H1 (cell line): ENCODE results near the gene SLC35F3. TPM values are rescaled to one million over a fixed set of nuclear protein-coding genes. Genes with fewer than 3 reads are reported as not detected.

Experiments used
- CTCF ChIA-PET: fragments of 300-600 bp; sonication (Branson Sonifier 250); formaldehyde crosslinking; loops from one replicate; lab custom pipeline; 2021; ENCODE audit not compliant: partially characterized antibody; lab: Charles Lee
- POLR2A ChIA-PET: fragments of 300-600 bp; sonication (Branson Sonifier 250); formaldehyde crosslinking; loops from one replicate; lab custom pipeline; 2021; ENCODE audit warnings: inconsistent platforms; ENCODE audit not compliant: partially characterized antibody; lab: Charles Lee
- DNase-seq, 2 experiments: peaks; one replicate each; pipeline versions ENCODE4 v3.0.0 to v3.0.0-alpha.2; 2010 to 2022; ENCODE audit warnings: low spot score in 2 of 2, low read depth in 1 of 2, mixed read lengths in 1 of 2
- FAIRE-seq: peaks from 2 replicates; lab custom pipeline; 2011; peaks lifted over from hg19 to GRCh38; lab: Jason Lieb, UNC
- H2AFZ ChIP-seq: 2 replicates; pipeline ENCODE4 v1.8.1; 2012; ENCODE audit warnings: low read length, inconsistent platforms
- H2AK5ac ChIP-seq: 2 replicates; pipeline ENCODE4 v1.6.1; 2013; ENCODE audit warnings: low read depth, low read length
- H2BK120ac ChIP-seq: replicated peaks from 2 replicates; pipeline ENCODE3; 2013; ENCODE audit warnings: low read depth, low read length, inconsistent platforms
- H2BK12ac ChIP-seq: 2 replicates; pipeline ENCODE4 v1.6.1; 2013; ENCODE audit warnings: low read depth, low read length
- H2BK15ac ChIP-seq: 2 replicates; pipeline ENCODE4 v1.6.1; 2013; ENCODE audit warnings: low read length
- H2BK20ac ChIP-seq: 2 replicates; pipeline ENCODE4 v1.6.1; 2013; ENCODE audit warnings: low read length
- H2BK5ac ChIP-seq: 2 replicates; pipeline ENCODE4 v1.6.1; 2013; ENCODE audit warnings: low read depth, low read length
- H3K14ac ChIP-seq: 2 replicates; pipeline ENCODE4 v1.6.1; 2013; ENCODE audit warnings: inconsistent platforms; ENCODE audit not compliant: insufficient read length
- H3K18ac ChIP-seq: 2 replicates; pipeline ENCODE4 v1.6.1; 2013; ENCODE audit warnings: low read length; ENCODE audit errors: extremely low read depth
- H3K23ac ChIP-seq: 2 replicates; pipeline ENCODE4 v1.6.1; 2013; ENCODE audit warnings: inconsistent platforms; ENCODE audit not compliant: insufficient read length
- H3K23me2 ChIP-seq: 2 replicates; pipeline ENCODE4 v1.6.1; 2013; ENCODE audit warnings: low read depth, low read length
- H3K27ac ChIP-seq: 2 replicates; pipeline ENCODE4 v1.6.1; 2011; ENCODE audit warnings: low read depth, low read length, inconsistent platforms
- H3K27me3 ChIP-seq, 4 experiments: replicated peaks in 1 of 4; 1 replicate in 1 of 4; 2 replicates in 3 of 4; pipeline versions ENCODE4 v1.6.1 to v1.8.1; 2011 to 2013; ENCODE audit warnings: low read length in 3 of 4, mild to moderate bottlenecking in 3 of 4, inconsistent platforms in 2 of 4, mixed read lengths in 2 of 4, moderate library complexity in 1 of 4; ENCODE audit not compliant: control insufficient read depth in 3 of 4, insufficient read depth in 3 of 4; ENCODE audit errors: extremely low read depth in 1 of 4
- H3K36me3 ChIP-seq, 4 experiments: 2 replicates each; pipeline versions ENCODE4 v1.6.1 to v1.8.1; 2011 to 2013; ENCODE audit warnings: mild to moderate bottlenecking in 4 of 4, low read length in 3 of 4, moderate library complexity in 2 of 4, control low read depth in 1 of 4, inconsistent platforms in 1 of 4; ENCODE audit not compliant: insufficient read depth in 4 of 4, control insufficient read depth in 2 of 4
- H3K4ac ChIP-seq: replicated peaks from 2 replicates; pipeline ENCODE3; 2013; ENCODE audit warnings: low read length, low read depth, mixed read lengths, inconsistent platforms; ENCODE audit not compliant: insufficient read length
- H3K4me1 ChIP-seq, 4 experiments: replicated peaks in 1 of 4; 1 replicate in 1 of 4; 2 replicates in 3 of 4; pipeline versions ENCODE4 v1.6.1 to v1.8.1; 2011 to 2013; ENCODE audit warnings: low read length in 3 of 4, inconsistent platforms in 2 of 4, mixed read lengths in 1 of 4; ENCODE audit not compliant: insufficient read depth in 4 of 4, control insufficient read depth in 3 of 4
- H3K4me2 ChIP-seq, 2 experiments: 2 replicates each; pipeline versions ENCODE4 v1.6.1 to v1.8.1; 2011 to 2013; ENCODE audit warnings: low read depth in 2 of 2, low read length in 2 of 2, control low read depth in 1 of 2, inconsistent platforms in 1 of 2, mild to moderate bottlenecking in 1 of 2; ENCODE audit not compliant: insufficient read depth in 1 of 2
- H3K4me3 ChIP-seq, 4 experiments: fragments of 200-600, 300-600 bp in 1 of 4; sonication (generic), shearing (Covaris generic), sonication (Bioruptor Twin) in 1 of 4; 2 replicates each; pipeline versions ENCODE4 v1.5.1 to v1.8.1; 2011 to 2016; ENCODE audit warnings: low read length in 4 of 4, low read depth in 3 of 4, control low read depth in 2 of 4, inconsistent platforms in 2 of 4, mild to moderate bottlenecking in 2 of 4, mixed read lengths in 1 of 4, moderate library complexity in 1 of 4; ENCODE audit not compliant: insufficient read depth in 2 of 4; ENCODE audit errors: extremely low read depth in 1 of 4
- H3K56ac ChIP-seq: replicated peaks from 2 replicates; pipeline ENCODE3; 2013; ENCODE audit warnings: low read depth, mild to moderate bottlenecking, mixed read lengths, low read length, inconsistent platforms; ENCODE audit not compliant: insufficient read length
- H3K79me1 ChIP-seq: 2 replicates; pipeline ENCODE4 v1.6.1; 2013; ENCODE audit warnings: low read depth, low read length, control low read depth
- H3K79me2 ChIP-seq, 2 experiments: 2 replicates each; pipeline versions ENCODE4 v1.6.1 to v1.8.1; 2012 to 2013; ENCODE audit warnings: low read length in 2 of 2, mild to moderate bottlenecking in 2 of 2, inconsistent platforms in 1 of 2; ENCODE audit not compliant: insufficient read depth in 2 of 2, control insufficient read depth in 1 of 2
- H3K9ac ChIP-seq, 4 experiments: replicated peaks in 1 of 4; 1 replicate in 1 of 4; 2 replicates in 3 of 4; pipeline versions ENCODE4 v1.6.1 to v1.8.1; 2011 to 2013; ENCODE audit warnings: low read depth in 3 of 4, low read length in 3 of 4, control low read depth in 2 of 4, mild to moderate bottlenecking in 2 of 4, moderate library complexity in 2 of 4, inconsistent platforms in 1 of 4; ENCODE audit errors: extremely low read depth in 1 of 4
- H3K9me3 ChIP-seq, 2 experiments: 2 replicates each; pipeline versions ENCODE4 v1.6.1 to v1.8.1; 2012 to 2013; ENCODE audit warnings: mild to moderate bottlenecking in 2 of 2, moderate library complexity in 2 of 2, control low read depth in 1 of 2, inconsistent platforms in 1 of 2, low read depth in 1 of 2, low read length in 1 of 2, mixed read lengths in 1 of 2; ENCODE audit not compliant: insufficient read depth in 2 of 2
- H4K20me1 ChIP-seq, 2 experiments: replicated peaks in 1 of 2; 2 replicates each; pipeline versions ENCODE3 to v1.8.1; 2011 to 2013; ENCODE audit warnings: inconsistent platforms in 2 of 2, low read length in 2 of 2, mild to moderate bottlenecking in 1 of 2; ENCODE audit not compliant: insufficient read depth in 2 of 2, control insufficient read depth in 1 of 2
- H4K5ac ChIP-seq: 2 replicates; pipeline ENCODE4 v1.6.1; 2013; ENCODE audit warnings: low read length, low read depth, mixed read lengths, inconsistent platforms; ENCODE audit not compliant: insufficient read length
- H4K8ac ChIP-seq: 2 replicates; pipeline ENCODE4 v1.8.0; 2013; ENCODE audit warnings: mild to moderate bottlenecking, moderate library complexity, low read length, inconsistent platforms; ENCODE audit not compliant: insufficient read depth; ENCODE audit errors: extremely low read depth
- H4K91ac ChIP-seq: replicated peaks from 2 replicates; pipeline ENCODE3; 2013; ENCODE audit warnings: low read length, mixed read lengths, inconsistent platforms; ENCODE audit not compliant: insufficient read length
- CBX8 ChIP-seq: fragments of 300-800, 300-1000 bp; sonication (generic); IDR thresholded peaks from 2 replicates; pipeline ENCODE4 v1.7.1; 2016; ENCODE audit warnings: low read depth, low read length, borderline replicate concordance
- JUN ChIP-seq: IDR thresholded peaks from 2 replicates; pipeline ENCODE4 v1.6.1; 2011; ENCODE audit warnings: low read depth, mild to moderate bottlenecking, improper control_type of control experiment, low read length
- JUND ChIP-seq: IDR thresholded peaks from 2 replicates; pipeline ENCODE4 v1.6.1; 2011; ENCODE audit warnings: mild to moderate bottlenecking, improper control_type of control experiment, low read length
- KDM1A ChIP-seq: fragments of 200-600, 300-600 bp; sonication (generic); IDR thresholded peaks from 2 replicates; pipeline ENCODE4 v1.7.1; 2016; ENCODE audit warnings: mild to moderate bottlenecking, low read length, borderline replicate concordance
- KDM4A ChIP-seq: IDR thresholded peaks from one replicate; pipeline ENCODE4 v1.7.1; 2012; ENCODE audit warnings: low read depth, mild to moderate bottlenecking, moderate library complexity, low read length, inconsistent platforms; ENCODE audit not compliant: severe bottlenecking
- SAP30 ChIP-seq: fragments of 300-600 bp; sonication (generic); IDR thresholded peaks from 2 replicates; pipeline ENCODE4 v1.7.1; 2012; ENCODE audit warnings: low read length, moderate library complexity, mild to moderate bottlenecking, inconsistent platforms; ENCODE audit not compliant: insufficient read depth, insufficient replicate concordance
- SP1 ChIP-seq: IDR thresholded peaks from 2 replicates; pipeline ENCODE4 v1.6.1; 2011; ENCODE audit warnings: low read depth, low read length
- TBP ChIP-seq: IDR thresholded peaks from 2 replicates; pipeline ENCODE4 v1.6.1; 2011; ENCODE audit warnings: low read depth, low read length, improper control_type of control experiment
- ZNF274 ChIP-seq: IDR thresholded peaks from 2 replicates; pipeline ENCODE4 v1.7.0; 2012; ENCODE audit warnings: low read length, borderline replicate concordance; ENCODE audit errors: extremely low read depth
- WGBS, 2 experiments: shearing (Covaris generic) in 1 of 2; methylation state at CpG; one replicate each; pipeline versions ENCODE4 v1.1.6 to v1.1.7; 2013 to 2015; ENCODE audit warnings: low lambda C conversion rate in 2 of 2, mixed read lengths in 2 of 2, inconsistent platforms in 1 of 2, low coverage in 1 of 2, missing lambda C conversion rate in 1 of 2; ENCODE audit not compliant: insufficient replicate concordance in 2 of 2, insufficient coverage in 1 of 2, insufficient read length in 1 of 2; ENCODE audit errors: extremely low coverage in 1 of 2, missing lambda C conversion rate in 1 of 2; 5-methylcytosine and 5-hydroxymethylcytosine counted together
- polyA plus RNA-seq, 7 experiments: library from polyadenylated mRNA; depleted of rRNA in 3 of 7; stranded (reverse) in 5 of 7; unstranded in 2 of 7; fragments of >200 nt in 5 of 7; fragments of 200-250 nt in 2 of 7; gene quantifications; 1 replicate in 5 of 7; 2 replicates in 1 of 7; 4 replicates in 1 of 7; pipeline versions ENCODE4 v1.2.1 to v1.2.3, GENCODE V29; 2011 to 2013; ENCODE audit warnings: missing spikeins in 2 of 7, mixed read lengths in 2 of 7
- total RNA-seq: library from RNA; stranded (reverse); fragmentation: NEBNext Ultra II Directional; extraction: Animal tissue kit (Norgen Biotek cat#: 25700); gene quantifications from 2 replicates; pipeline ENCODE4 v1.2.1, GENCODE V29; 2021
- TF ChIP-seq, protein P1 (sequence below), 3 experiments: IDR thresholded peaks; 1 replicate in 2 of 3; 2 replicates in 1 of 3; pipeline versions ENCODE4 v1.5.1 to v1.6.1; 2011; ENCODE audit warnings: low read length in 3 of 3, mild to moderate bottlenecking in 3 of 3, inconsistent platforms in 2 of 3, low read depth in 1 of 3, moderate library complexity in 1 of 3; ENCODE audit not compliant: insufficient read depth in 1 of 3; ENCODE audit errors: control extremely low read depth in 1 of 3

The SLC35F3 gene
- total and polyA plus RNA-seq, 2 of the 8 experiments (the other 6 are each of a cell fraction or from before 2014, with no cell fraction given) = 0.78 to 1.2 TPM

DNA sequence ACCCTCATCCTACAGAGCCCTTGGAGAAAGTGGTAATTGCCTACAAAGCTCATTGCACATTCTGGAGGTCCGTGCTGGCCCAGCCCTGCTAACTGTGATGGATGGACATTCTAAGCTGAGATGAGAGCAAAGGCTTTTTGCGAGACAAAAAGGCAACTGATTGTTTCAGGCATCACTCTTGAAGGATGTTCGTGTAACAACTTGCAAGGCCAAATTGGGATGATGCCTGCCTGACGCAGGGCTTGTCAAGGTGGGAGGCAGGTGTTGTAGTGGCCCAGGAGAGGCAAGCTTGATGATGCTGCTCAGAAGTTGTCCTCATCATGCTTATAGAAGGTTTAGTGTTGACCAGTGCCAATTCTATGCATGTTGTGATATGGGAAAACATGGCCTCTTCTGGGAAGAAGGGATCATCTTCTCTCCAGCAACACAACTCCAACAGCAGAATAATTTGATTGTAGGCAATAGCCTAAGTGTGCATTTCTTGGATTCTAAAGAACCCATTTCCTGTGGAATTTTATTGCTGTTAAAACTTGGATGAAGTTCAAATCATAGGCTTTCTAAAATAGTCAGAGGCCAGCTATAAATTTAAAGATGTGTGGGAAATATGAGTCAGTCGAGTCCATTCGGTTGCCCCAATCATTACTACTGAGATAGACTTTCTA is 366.2 kb downstream of the SLC35F3 start:
- no peaks in the 10 kb centered on the region for H3K79me2 ChIP-seq
- H3K79me1 ChIP-seq = no peaks in the 10 kb centered on the region
- TF ChIP-seq JUN (no peak), SAP30 (no peak), JUND (no peak), KDM1A (no peak), KDM4A (no peak), CBX8 (no peak), ZNF274 (no peak), SP1 (no peak), TBP (no peak)
- TF ChIP-seq, protein P1, sequence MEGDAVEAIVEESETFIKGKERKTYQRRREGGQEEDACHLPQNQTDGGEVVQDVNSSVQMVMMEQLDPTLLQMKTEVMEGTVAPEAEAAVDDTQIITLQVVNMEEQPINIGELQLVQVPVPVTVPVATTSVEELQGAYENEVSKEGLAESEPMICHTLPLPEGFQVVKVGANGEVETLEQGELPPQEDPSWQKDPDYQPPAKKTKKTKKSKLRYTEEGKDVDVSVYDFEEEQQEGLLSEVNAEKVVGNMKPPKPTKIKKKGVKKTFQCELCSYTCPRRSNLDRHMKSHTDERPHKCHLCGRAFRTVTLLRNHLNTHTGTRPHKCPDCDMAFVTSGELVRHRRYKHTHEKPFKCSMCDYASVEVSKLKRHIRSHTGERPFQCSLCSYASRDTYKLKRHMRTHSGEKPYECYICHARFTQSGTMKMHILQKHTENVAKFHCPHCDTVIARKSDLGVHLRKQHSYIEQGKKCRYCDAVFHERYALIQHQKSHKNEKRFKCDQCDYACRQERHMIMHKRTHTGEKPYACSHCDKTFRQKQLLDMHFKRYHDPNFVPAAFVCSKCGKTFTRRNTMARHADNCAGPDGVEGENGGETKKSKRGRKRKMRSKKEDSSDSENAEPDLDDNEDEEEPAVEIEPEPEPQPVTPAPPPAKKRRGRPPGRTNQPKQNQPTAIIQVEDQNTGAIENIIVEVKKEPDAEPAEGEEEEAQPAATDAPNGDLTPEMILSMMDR (IDR thresholded peaks at IDR 0.05; ENCODE audit: control extremely low read depth in 1 of 3, insufficient read depth in 1 of 3, low read depth in 1 of 3, low read length in 3 of 3) = no peak
- H3K23me2 ChIP-seq = no peaks in the 10 kb centered on the region; the same call in 1 of the 2 replicates
- H4K20me1 ChIP-seq = no peaks in the 10 kb centered on the region
- H3K27ac ChIP-seq = no peak overlapping the region
- H2BK12ac ChIP-seq = no peak overlapping the region
- WGBS, 2 experiments = 94% methylated on average over 6 of the region's 6 CpGs; no CpG with 5 or more reads in 1 of the 2 experiments
- H3K9ac ChIP-seq = no peak overlapping the region
- no peak overlapping the region for H4K91ac ChIP-seq
- H3K14ac ChIP-seq = no peak overlapping the region
- ChIA-PET POLR2A (no interaction called here), CTCF (interaction anchor here (1.0 to 1.5 kb wide), 2 partner anchors 39 to 59 kb away, joined by 3 read pairs; no protein-coding TSS in a partner anchor)
- no peak overlapping the region for H3K18ac ChIP-seq
- no peak overlapping the region for H4K8ac ChIP-seq
- H2BK20ac ChIP-seq = no peak overlapping the region
- H2BK15ac ChIP-seq = no peak overlapping the region
- peaks cover 3 to 12% of the 10 kb centered on the region in 2 experiments; a peak in 2 of 4 replicates for H3K9me3 ChIP-seq
- H3K4me2 ChIP-seq = no peak overlapping the region
- no peak overlapping the region for H3K4me3 ChIP-seq
- no peak overlapping the region for H2AFZ ChIP-seq
- H3K36me3 ChIP-seq = no peaks in the 10 kb centered on the region
- no peaks in the 10 kb centered on the region for H3K27me3 ChIP-seq
- DNase-seq (no peak), FAIRE-seq (no peak)
- H3K23ac ChIP-seq = no peak overlapping the region
- no peak overlapping the region for H2AK5ac ChIP-seq
- H4K5ac ChIP-seq = no peak overlapping the region
- no peak overlapping the region for H2BK5ac ChIP-seq
- H3K4me1 ChIP-seq = no peaks in the 10 kb centered on the region
- H3K4ac ChIP-seq = no peak overlapping the region
- no peak overlapping the region for H2BK120ac ChIP-seq
- H3K56ac ChIP-seq = no peak overlapping the region
